ENCODE results near the gene SCAF1. TPM values are rescaled to one million over a fixed set of nuclear protein-coding genes. Genes with fewer than 3 reads are reported as not detected.
A peak's percentile ranks its signal among the peaks of the same experiment; 100 is the strongest.

Gene SCAF1
- total and polyA plus RNA-seq, 9 of the 15 experiments (the other 6 are each of a cell fraction or from before 2014, with no cell fraction given): 0.20 to 79.0 (median 4.9) TPM

DNA sequence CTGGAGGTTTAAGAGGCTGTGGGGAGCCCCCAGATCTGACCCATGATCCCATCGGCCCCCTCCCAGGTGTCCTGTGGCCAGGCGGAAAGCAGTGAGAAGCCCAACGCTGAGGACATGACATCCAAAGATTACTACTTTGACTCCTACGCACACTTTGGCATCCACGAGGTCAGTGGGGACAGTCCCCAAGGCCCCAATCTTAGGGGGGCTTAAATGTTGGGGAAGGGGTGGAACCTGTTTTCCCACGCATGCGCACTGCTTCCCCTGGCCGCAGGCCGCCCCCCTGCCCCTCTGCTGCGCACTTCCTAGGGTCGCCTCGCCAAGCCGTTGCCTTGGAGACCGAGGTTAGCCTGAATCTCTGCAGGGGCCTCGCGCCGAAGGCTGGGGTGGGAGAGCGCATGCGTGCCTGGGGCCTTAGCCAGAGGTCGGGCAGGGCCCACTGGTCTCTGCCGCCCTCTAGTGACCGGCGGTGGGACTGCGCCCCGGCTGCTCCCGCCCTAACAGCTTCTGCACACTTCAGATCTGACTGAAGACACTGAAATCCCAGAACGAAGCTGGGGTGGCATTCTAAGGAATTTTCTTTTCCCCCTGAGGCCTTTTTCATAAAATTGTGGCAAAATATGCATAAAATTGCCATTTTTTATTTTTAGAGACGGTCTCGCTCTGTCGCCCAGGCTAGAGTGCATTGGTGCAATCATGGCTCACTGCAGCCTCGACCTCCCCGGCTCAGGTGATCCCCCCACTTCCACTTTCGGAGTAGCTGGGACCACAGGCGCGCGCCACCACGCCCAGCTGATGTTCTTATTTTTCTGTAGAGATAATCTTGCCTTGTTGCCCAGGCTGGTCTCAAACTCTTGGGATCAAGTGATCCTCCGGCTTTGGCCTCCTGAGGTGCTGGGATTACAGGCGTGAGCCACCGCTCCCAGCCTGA is 38.7 kb downstream of the SCAF1 start (continued):
- TF ChIP-seq, protein P1, sequence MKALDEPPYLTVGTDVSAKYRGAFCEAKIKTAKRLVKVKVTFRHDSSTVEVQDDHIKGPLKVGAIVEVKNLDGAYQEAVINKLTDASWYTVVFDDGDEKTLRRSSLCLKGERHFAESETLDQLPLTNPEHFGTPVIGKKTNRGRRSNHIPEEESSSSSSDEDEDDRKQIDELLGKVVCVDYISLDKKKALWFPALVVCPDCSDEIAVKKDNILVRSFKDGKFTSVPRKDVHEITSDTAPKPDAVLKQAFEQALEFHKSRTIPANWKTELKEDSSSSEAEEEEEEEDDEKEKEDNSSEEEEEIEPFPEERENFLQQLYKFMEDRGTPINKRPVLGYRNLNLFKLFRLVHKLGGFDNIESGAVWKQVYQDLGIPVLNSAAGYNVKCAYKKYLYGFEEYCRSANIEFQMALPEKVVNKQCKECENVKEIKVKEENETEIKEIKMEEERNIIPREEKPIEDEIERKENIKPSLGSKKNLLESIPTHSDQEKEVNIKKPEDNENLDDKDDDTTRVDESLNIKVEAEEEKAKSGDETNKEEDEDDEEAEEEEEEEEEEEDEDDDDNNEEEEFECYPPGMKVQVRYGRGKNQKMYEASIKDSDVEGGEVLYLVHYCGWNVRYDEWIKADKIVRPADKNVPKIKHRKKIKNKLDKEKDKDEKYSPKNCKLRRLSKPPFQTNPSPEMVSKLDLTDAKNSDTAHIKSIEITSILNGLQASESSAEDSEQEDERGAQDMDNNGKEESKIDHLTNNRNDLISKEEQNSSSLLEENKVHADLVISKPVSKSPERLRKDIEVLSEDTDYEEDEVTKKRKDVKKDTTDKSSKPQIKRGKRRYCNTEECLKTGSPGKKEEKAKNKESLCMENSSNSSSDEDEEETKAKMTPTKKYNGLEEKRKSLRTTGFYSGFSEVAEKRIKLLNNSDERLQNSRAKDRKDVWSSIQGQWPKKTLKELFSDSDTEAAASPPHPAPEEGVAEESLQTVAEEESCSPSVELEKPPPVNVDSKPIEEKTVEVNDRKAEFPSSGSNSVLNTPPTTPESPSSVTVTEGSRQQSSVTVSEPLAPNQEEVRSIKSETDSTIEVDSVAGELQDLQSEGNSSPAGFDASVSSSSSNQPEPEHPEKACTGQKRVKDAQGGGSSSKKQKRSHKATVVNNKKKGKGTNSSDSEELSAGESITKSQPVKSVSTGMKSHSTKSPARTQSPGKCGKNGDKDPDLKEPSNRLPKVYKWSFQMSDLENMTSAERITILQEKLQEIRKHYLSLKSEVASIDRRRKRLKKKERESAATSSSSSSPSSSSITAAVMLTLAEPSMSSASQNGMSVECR (CRISPR knock-in tag; IDR thresholded peaks at IDR 0.05): peak; percentile 68; the same call in 1 of the 2 replicates
- TF ChIP-seq RB1 (IDR thresholded peaks at IDR 0.05; ENCODE audit: low read depth) (peak; percentile 96), RBFOX2 (IDR thresholded peaks at IDR 0.05; ENCODE audit: low read depth, low read length) (peak; percentile 58), BCL6 (CRISPR knock-in tag; IDR thresholded peaks at IDR 0.05) (no peak), ZNF707 (CRISPR knock-in tag; conservative IDR thresholded peaks at IDR 0.05) (no peak), ZNF133 (CRISPR knock-in tag; IDR thresholded peaks at IDR 0.05) (no peak), SMARCA4 (IDR thresholded peaks at IDR 0.05) (no peak), CC2D1A (IDR thresholded peaks at IDR 0.05) (no peak), SRSF9 (IDR thresholded peaks at IDR 0.05; ENCODE audit: borderline replicate concordance, low read depth, low read length) (no peak), HDAC3 (IDR thresholded peaks at IDR 0.05; ENCODE audit: borderline replicate concordance, partially characterized antibody) (no peak), ZBTB17 (CRISPR knock-in tag; IDR thresholded peaks at IDR 0.05) (0 out of 2 replicates have a peak, but pooled peaks have one; percentile 51), MCM2 (IDR thresholded peaks at IDR 0.05; ENCODE audit: low read depth) (no peak), TAF1 (IDR thresholded peaks at IDR 0.05; ENCODE audit: control insufficient read depth, extremely low read depth, insufficient read depth, low read length, severe bottlenecking) (no peak), ZNF57 (CRISPR knock-in tag; IDR thresholded peaks at IDR 0.05) (no peak)
- TF ChIP-seq, protein P2, sequence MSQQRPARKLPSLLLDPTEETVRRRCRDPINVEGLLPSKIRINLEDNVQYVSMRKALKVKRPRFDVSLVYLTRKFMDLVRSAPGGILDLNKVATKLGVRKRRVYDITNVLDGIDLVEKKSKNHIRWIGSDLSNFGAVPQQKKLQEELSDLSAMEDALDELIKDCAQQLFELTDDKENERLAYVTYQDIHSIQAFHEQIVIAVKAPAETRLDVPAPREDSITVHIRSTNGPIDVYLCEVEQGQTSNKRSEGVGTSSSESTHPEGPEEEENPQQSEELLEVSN (IDR thresholded peaks at IDR 0.05; ENCODE audit: borderline replicate concordance in 1 of 2, extremely low read depth in 1 of 2, insufficient read depth in 1 of 2, insufficient read length in 1 of 2, low read depth in 1 of 2, low read length in 1 of 2, poor library complexity in 1 of 2, severe bottlenecking in 1 of 2): peak; percentile 55 to 66
- TF ChIP-seq, protein P3, sequence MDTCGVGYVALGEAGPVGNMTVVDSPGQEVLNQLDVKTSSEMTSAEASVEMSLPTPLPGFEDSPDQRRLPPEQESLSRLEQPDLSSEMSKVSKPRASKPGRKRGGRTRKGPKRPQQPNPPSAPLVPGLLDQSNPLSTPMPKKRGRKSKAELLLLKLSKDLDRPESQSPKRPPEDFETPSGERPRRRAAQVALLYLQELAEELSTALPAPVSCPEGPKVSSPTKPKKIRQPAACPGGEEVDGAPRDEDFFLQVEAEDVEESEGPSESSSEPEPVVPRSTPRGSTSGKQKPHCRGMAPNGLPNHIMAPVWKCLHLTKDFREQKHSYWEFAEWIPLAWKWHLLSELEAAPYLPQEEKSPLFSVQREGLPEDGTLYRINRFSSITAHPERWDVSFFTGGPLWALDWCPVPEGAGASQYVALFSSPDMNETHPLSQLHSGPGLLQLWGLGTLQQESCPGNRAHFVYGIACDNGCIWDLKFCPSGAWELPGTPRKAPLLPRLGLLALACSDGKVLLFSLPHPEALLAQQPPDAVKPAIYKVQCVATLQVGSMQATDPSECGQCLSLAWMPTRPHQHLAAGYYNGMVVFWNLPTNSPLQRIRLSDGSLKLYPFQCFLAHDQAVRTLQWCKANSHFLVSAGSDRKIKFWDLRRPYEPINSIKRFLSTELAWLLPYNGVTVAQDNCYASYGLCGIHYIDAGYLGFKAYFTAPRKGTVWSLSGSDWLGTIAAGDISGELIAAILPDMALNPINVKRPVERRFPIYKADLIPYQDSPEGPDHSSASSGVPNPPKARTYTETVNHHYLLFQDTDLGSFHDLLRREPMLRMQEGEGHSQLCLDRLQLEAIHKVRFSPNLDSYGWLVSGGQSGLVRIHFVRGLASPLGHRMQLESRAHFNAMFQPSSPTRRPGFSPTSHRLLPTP (IDR thresholded peaks at IDR 0.05; ENCODE audit: borderline replicate concordance, extremely low read depth, insufficient read length): no peak
- TF ChIP-seq, protein P4, sequence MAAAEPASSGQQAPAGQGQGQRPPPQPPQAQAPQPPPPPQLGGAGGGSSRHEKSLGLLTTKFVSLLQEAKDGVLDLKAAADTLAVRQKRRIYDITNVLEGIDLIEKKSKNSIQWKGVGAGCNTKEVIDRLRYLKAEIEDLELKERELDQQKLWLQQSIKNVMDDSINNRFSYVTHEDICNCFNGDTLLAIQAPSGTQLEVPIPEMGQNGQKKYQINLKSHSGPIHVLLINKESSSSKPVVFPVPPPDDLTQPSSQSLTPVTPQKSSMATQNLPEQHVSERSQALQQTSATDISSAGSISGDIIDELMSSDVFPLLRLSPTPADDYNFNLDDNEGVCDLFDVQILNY (CRISPR knock-in tag; IDR thresholded peaks at IDR 0.05): no peak

Measured in K562 (cell line).